Right lobe of liver (tissue), 6 donors: ENCODE measurements around the gene SPATA31C2. TPM values are rescaled to one million over a fixed set of nuclear protein-coding genes. Genes with fewer than 3 reads are reported as not detected.
"Not testable (repeated sequence)": the region's sequence is repeated elsewhere in the genome, so short reads cannot be mapped to it uniquely, and the experiment has no call there.

ENCODE experiments used
- ATAC-seq, 4 donors: fragments of 200-7000 bp; cut with Tn5 transposase; one replicate each; pipeline ENCODE4 v1.9.1; 2020; ENCODE audit warnings: mild to moderate bottlenecking in 4 of 4, moderate library complexity in 4 of 4
- DNase-seq, 3 donors: peaks; one replicate each; pipeline ENCODE4 v3.0.0-alpha.2; 2020
- H3K27ac ChIP-seq, 3 donors: fragments of 200-600 bp; one replicate each; pipeline ENCODE4 v1.8.0; 2022
- H3K27me3 ChIP-seq, 2 donors: fragments of 200-600 bp; one replicate each; pipeline ENCODE4 v1.8.0; 2022
- H3K36me3 ChIP-seq, 4 donors: fragments of 200-600 bp; sonication (generic) in 1 of 4; one replicate each; pipeline versions ENCODE4 v1.5.1 to v1.8.0; 2017 to 2022; ENCODE audit warnings: control low read depth in 1 of 4
- H3K4me1 ChIP-seq, 4 donors: fragments of 200-600 bp; sonication (generic) in 1 of 4; one replicate each; pipeline versions ENCODE4 v1.5.1 to v1.8.0; 2017 to 2022; ENCODE audit warnings: control low read depth in 1 of 4
- H3K4me3 ChIP-seq, 3 donors: fragments of 200-600 bp; one replicate each; pipeline ENCODE4 v1.8.0; 2022
- H3K9me3 ChIP-seq, 4 donors: fragments of 200-600 bp; sonication (generic) in 1 of 4; one replicate each; pipeline versions ENCODE4 v1.5.1 to v1.8.0; 2017 to 2022; ENCODE audit warnings: control low read depth in 1 of 4
- POLR2A ChIP-seq: fragments of 450-650 bp; IDR thresholded peaks from one replicate; pipeline ENCODE4 v1.6.1; 2017; ENCODE audit warnings: antibody characterized with exemption, mild to moderate bottlenecking
- WGBS: methylation state at CpG from one replicate; pipeline ENCODE4 v1.1.6; 2018; ENCODE audit warnings: low coverage, low lambda C conversion rate; ENCODE audit not compliant: insufficient coverage; ENCODE audit errors: missing lambda C conversion rate; 5-methylcytosine and 5-hydroxymethylcytosine counted together
- intact Hi-C, 2 donors: fragments of 100-400 bp; cut with DNase I; formaldehyde crosslinking; loops; one replicate each; pipeline versions ENCODE4 v1.11.2 to v1.14.1; 2022
- long read RNA-seq: library from polyadenylated mRNA; unstranded; transcript quantifications from one replicate; pipeline ENCODE4 v2.0.0, GENCODE V29; 2019
- total RNA-seq, 6 experiments: library from RNA; depleted of rRNA in 2 of 6; stranded (reverse); fragments of >200 nt in 2 of 6; fragmentation: NEBNext Ultra II Directional in 3 of 6; extraction: Animal tissue kit (Norgen Biotek cat#: 25700) in 3 of 6; gene quantifications; one replicate each; pipeline versions ENCODE4 v1.1.0 to v1.2.4, GENCODE V29; 2016 to 2023
- TF ChIP-seq, protein P1 (sequence below), 4 donors: fragments of 200-600 bp in 3 of 4; fragments of 450-650 bp in 1 of 4; IDR thresholded peaks; one replicate each; pipeline versions ENCODE4 v1.5.1 to v1.8.0; 2016 to 2022; ENCODE audit warnings: antibody characterized with exemption in 4 of 4, mild to moderate bottlenecking in 2 of 4
- donor health status: DM: no; HTN: yes; CAD: no.
- donor health status: DM: no; HTN: no; CAD: no.
- donor health status: DM: no; HTN: no; CAD: no.
- donor health status: DM: no; HTN: yes; CAD: no.
- donor health status: DM: no; HTN: yes; CAD: no.

Gene SPATA31C2
- total RNA-seq: not detected
- long read RNA-seq: 0 reads

DNA sequence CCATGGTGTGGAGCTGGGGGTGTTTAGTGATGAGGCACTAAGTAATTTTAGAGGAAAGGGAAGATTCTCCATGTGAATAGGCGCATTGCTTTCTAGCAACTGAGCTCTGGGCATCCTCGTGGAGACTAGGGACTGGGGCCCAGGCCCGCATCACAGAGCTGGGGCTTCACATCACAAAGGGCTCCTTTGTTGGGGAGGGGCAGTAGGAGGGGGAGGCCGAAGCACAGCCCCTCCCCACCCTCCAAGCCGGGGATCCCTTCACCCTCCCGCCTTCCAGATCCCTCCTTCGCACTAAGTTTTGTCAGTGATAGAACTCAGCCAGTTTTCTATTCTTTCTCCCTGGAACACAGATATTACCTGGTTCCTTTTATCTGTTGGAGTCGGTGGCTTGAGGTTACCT lies at the start of gene SPATA31C2:
Gene SPATA31C2 (minus strand): TSS at position 101 of the 400 bp plus-strand sequence. CDS start 29 bp downstream, at position 72.
- intact Hi-C loops, ATAC-seq, H3K4me1 ChIP-seq, H3K9me3 ChIP-seq, DNase-seq, H3K36me3 ChIP-seq, H3K27ac ChIP-seq, H3K4me3 ChIP-seq, H3K27me3 ChIP-seq: not testable (repeated sequence)
- WGBS: no CpG with 5 or more reads among the region's 8 CpGs

DNA sequence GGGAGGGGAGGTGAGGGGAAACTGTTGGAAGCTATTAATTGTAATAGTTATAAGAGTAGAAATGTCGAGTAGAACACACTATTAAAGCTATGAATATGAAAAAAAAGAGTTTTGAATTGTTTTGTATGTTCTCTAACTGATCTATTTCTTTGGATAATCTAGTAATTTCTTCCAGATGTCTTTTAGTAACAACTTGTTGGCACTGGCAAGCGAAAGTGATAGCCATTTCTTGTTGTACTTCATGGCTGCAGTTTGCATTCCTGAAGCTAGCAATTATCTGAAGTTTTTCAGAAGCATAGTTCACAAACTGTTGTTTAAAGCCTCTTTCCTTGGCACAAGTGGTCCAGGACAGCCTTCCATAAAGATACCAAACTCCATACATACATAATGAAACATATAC lies 49.4 kb upstream of the SPATA31C2 start:
- no peaks in the 10 kb centered on the region for H3K9me3 ChIP-seq
- H3K27me3 ChIP-seq: no peaks in the 10 kb centered on the region
- no peaks in the 10 kb centered on the region for H3K36me3 ChIP-seq
- H3K27ac ChIP-seq: no peak overlapping the region
- WGBS: 48% methylated on average over 2 of the region's 2 CpGs
- peaks cover 0 to 4% (median 0%) of the 10 kb centered on the region in 4 donors for H3K4me1 ChIP-seq
- DNase-seq (no peak), ATAC-seq (no peak)
- no peak overlapping the region for H3K4me3 ChIP-seq
- intact Hi-C loops: no loop called here
- TF ChIP-seq, protein P1, sequence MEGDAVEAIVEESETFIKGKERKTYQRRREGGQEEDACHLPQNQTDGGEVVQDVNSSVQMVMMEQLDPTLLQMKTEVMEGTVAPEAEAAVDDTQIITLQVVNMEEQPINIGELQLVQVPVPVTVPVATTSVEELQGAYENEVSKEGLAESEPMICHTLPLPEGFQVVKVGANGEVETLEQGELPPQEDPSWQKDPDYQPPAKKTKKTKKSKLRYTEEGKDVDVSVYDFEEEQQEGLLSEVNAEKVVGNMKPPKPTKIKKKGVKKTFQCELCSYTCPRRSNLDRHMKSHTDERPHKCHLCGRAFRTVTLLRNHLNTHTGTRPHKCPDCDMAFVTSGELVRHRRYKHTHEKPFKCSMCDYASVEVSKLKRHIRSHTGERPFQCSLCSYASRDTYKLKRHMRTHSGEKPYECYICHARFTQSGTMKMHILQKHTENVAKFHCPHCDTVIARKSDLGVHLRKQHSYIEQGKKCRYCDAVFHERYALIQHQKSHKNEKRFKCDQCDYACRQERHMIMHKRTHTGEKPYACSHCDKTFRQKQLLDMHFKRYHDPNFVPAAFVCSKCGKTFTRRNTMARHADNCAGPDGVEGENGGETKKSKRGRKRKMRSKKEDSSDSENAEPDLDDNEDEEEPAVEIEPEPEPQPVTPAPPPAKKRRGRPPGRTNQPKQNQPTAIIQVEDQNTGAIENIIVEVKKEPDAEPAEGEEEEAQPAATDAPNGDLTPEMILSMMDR (IDR thresholded peaks at IDR 0.05): no peak
- no peak for TF ChIP-seq POLR2A

DNA sequence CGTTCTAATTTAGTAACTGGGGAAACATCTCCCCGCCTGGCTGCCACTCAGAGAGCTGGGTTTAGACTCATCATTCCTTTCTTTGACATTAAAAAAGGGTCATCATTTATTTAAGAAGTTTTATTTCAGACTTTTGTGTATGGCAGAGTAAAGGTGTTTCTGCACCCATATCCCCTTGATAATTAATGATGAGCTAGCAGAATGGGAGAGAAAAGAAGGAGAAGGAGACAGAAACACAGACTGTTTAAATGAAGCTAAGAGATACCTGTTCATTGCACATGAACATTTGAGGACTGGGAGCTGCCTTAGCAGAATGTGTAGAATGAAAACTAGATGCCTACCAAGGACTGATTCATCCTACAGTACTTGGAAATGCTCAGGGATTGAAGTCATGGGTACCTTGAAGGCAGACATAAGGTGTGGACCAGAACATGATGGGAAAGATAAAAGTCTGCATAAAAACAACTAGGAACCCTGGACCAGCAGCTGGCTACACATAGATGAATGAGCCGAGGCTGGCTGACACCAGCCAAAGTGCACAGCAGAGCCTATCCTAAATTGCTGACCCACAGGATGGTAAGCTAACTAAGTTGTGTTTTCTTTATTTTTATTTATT lies 48.3 kb upstream of the SPATA31C2 start:
- no peak for DNase-seq
- Histone ChIP-seq H3K36me3 (no peaks in the 10 kb centered on the region), H3K9me3 (no peaks in the 10 kb centered on the region), H3K27ac (no peak overlapping the region), H3K27me3 (no peaks in the 10 kb centered on the region), H3K4me1 (peaks cover 0 to 4% (median 0%) of the 10 kb centered on the region in 4 donors), H3K4me3 (no peak overlapping the region)
- intact Hi-C loops: no loop called here
- 86% methylated on average over 3 of the region's 3 CpGs for WGBS
- TF ChIP-seq, protein P1 (IDR thresholded peaks at IDR 0.05): no peak
- no peak for TF ChIP-seq POLR2A
- no peak for ATAC-seq

DNA sequence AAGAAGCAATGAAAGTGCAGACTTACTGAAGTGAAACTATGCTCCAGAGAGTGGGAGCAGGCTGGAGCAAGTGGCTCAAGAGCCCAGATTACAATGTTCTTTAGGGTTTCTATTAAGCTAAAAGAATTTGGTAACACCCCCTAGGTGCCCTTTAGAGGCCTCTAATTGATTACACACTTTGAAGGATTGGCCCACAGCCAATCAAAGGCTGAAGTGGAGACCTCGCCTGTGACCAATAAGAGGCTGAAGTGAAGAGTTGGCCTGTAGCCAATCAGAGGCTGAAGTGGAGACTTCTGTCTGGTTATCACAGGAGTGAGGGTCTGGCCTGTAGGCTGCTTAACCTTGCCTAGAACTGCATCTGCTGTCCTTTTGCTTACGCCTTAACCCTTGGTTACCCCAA lies 46.7 kb upstream of the SPATA31C2 start:
- intact Hi-C loops: no loop called here
- Histone ChIP-seq H3K4me1 (peaks cover 0 to 4% (median 0%) of the 10 kb centered on the region in 4 donors), H3K27me3 (no peaks in the 10 kb centered on the region), H3K4me3 (no peak overlapping the region), H3K27ac (no peak overlapping the region), H3K9me3 (no peaks in the 10 kb centered on the region), H3K36me3 (no peaks in the 10 kb centered on the region)
- WGBS: 64% methylated on average over 2 of the region's 2 CpGs
- DNase-seq (no peak), ATAC-seq (no peak)
- TF ChIP-seq POLR2A: no peak
- TF ChIP-seq, protein P1 (IDR thresholded peaks at IDR 0.05): no peak

DNA sequence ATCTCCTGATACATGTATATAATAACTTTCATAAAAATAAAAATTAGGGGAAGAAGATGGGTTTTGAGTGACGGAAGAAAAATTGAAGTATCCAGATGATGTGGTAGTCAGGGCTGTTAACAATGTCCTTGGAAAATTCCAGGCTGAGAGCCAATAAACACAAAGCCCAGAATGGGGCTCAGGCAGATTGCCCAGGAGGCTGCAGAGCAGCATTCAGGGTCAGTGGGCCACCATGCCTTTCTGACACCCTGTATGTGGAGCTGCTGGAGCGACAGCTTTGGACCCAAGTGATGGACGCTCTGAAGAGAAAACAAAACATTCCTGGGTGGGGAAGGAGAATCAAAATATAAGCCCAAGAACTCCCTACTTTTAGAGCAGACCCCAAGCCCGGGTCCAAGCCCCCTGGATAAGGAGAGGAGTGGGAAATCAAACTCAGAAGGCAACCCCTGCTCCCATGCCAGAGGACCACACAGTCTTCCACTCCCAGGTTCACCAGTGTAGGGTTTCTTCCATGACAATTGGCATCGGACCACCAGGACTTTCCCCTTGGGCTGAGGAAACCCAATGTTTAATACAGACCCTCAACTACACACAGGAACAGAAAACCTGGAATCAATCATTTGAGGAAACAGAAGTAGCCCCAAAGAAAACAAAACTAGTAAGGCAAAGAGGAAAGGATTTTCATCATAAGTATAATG lies 45.7 kb upstream of the SPATA31C2 start:
- ATAC-seq (peak; percentile 22 to 75 (median 54)), DNase-seq (peak in 1 of 3 donors; percentile 43)
- TF ChIP-seq, protein P1 (IDR thresholded peaks at IDR 0.05): no peak
- no peak for TF ChIP-seq POLR2A
- H3K4me1 ChIP-seq: peaks cover 0 to 4% (median 0%) of the 10 kb centered on the region in 4 donors
- intact Hi-C loops: no loop called here
- no peaks in the 10 kb centered on the region for H3K36me3 ChIP-seq
- 55% methylated on average over 5 of the region's 5 CpGs for WGBS
- no peaks in the 10 kb centered on the region for H3K9me3 ChIP-seq
- H3K27me3 ChIP-seq: no peaks in the 10 kb centered on the region
- H3K4me3 ChIP-seq: no peak overlapping the region
- no peak overlapping the region for H3K27ac ChIP-seq
